ENCODE data around the gene KRT75.
"Not testable (repeated sequence)": the region's sequence is repeated elsewhere in the genome, so short reads cannot be mapped to it uniquely, and the experiment has no call there.

The KRT75 gene

DNA sequence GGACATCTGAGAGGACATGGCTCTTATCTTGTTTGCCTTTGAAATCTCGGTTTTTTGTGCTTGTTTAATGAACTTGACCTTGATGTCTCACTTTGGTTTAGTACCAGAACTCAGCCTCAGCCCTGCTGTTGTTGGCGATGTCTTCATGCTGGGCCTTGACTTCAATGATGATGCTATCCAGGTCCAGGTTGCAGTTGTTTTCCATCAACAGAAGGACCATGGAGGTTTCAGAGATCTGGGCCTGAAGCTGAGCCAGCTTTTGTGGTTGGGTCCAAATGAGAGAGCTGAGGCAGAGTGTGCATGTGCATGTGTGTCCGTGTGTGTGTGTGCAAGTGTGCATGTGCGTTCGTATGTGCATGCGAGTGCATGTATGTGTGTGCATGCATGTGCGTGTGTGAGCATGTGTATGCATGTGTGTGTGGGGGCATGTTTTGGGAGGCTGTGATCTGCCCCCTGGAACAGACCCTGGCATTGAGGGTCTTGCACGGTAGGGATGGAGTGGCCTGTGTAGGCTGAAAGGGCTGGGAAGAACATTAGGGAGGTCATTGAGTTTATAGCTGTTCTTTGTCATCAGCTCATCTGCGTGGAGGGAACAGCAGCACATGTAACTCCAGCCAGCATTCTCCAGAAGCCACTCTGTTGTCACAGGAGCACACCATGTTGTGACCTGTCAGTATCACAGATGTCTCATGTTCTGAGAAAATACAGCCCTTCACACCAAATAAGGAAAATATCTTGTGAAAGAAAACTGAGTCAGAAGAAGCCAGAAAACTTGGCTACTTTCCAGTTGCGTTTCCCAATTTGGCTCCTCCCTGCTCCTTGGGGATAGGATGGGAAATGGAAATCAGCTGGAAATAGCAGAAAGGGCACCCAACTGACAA lies 18.1 kb downstream of the KRT75 start:
- DNase-seq: peak; percentile 63

DNA sequence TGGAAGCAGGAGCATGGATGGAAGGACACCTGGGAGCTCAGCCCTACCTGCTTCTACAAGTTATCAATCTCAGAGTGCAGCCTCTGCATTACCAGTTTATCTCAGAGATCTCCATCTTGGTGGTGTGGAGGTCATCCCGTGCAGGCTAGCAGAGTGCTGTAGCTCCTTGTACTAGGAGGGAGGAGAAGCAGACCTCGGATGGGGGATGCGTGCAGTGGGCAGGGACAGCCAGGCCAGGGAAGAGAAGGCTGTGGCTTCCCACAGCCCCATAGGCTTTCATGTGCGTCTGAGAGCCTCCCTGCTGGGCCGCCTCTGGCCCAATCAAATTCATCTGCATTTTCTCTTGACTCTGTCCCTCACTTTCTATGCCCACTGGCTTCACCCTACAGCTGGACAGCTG lies 19.2 kb downstream of the KRT75 start:
- no peak for DNase-seq

DNA sequence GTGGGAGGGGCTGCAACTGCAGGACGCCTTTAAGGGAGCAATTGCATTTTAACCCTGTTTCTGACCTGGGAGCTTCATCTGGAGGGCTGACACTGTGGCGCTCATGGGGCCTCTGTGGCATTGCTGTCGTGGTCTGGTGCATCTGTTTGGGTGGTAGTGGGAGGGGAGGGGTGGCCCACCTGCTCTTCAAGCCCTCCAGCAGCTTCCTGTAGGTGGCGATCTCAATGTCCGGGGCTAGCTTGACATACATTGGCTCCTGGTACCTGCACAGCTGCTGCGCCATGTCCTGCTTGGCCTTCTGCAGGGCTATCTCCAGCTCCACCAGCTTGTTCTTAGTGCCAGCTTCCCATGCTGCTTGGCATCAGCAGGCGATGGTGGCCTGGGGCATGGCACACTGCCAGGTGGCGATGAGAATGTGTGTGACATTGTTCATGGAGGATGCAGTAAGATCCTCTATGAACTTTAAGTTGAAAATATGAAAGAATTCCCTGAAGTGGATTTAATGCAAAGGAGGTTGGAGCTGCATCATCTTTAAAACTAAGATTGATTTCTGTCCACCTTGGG lies 20.3 kb downstream of the KRT75 start:
- DNase-seq: no peak

DNA sequence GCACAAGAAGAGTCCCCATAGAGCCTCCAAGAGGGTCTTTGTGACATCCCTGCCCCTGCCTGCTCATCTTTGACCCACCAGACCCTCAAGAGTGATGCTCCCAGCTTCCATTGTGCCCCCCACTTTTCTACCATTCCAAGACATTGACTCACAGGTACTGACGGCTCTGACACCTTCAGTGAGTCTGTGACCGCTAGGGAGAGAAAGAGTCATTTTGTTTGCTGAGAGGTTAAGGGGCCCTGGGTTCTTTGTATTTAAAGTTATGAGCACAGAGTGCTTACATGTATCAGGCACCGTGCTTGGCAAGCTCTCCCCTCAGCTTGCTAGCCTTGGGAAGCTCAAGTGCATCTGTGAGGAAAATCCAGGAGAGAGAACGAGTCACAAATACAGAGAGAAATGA lies 21.0 kb downstream of the KRT75 start:
- DNase-seq: no peak

DNA sequence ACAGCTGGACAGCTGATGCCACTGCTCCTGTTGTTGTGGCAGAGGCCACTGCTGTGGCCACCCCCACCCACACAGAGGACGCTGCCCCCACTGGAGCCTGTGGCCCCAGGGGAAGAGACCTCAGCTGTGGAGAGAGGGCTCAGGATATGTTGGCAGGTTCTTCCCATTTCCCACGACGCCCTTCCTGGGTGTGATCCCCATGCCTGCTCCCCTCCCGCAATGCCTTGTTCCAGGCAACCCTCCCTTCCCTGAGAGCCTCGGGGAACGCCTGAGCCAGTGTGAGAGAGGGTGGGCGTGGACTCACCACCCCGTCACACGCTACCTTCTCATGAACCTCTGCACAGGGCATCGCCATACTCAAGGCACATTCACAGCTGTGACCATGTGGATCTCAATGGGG lies 22.4 kb downstream of the KRT75 start:
- no peak for DNase-seq

- not testable (repeated sequence) for DNase-seq
These were observed 23.5 kb downstream of the KRT75 start for GRCh38 chr12:52410589-52411248.

GRCh38 chr12:52407918-52408317 lies 26.3 kb downstream of the KRT75 start:
- no peak for DNase-seq

GRCh38 chr12:52405922-52406385 lies 28.2 kb downstream of the KRT75 start, which contains the start of gene KRT82:
Gene KRT82, minus strand, starts transcription at chr12:52406335. Its CDS starts 58 bp downstream, at chr12:52406277.
- no peak for DNase-seq

GRCh38 chr12:52404951-52405350 lies 29.2 kb downstream of the KRT75 start:
- no peak for DNase-seq

- DNase-seq: no peak
These were observed 30.6 kb downstream of the KRT75 start for GRCh38 chr12:52403561-52403960.

- no peak for DNase-seq
These were observed 31.2 kb downstream of the KRT75 start for GRCh38 chr12:52402873-52403540.

- no peak for DNase-seq
These were observed 31.8 kb downstream of the KRT75 start for GRCh38 chr12:52402377-52402776.

GRCh38 chr12:52401926-52402325 lies 32.2 kb downstream of the KRT75 start:
- no peak for DNase-seq

- no peak for DNase-seq
These were observed 32.6 kb downstream of the KRT75 start for GRCh38 chr12:52401526-52401925.

DNA sequence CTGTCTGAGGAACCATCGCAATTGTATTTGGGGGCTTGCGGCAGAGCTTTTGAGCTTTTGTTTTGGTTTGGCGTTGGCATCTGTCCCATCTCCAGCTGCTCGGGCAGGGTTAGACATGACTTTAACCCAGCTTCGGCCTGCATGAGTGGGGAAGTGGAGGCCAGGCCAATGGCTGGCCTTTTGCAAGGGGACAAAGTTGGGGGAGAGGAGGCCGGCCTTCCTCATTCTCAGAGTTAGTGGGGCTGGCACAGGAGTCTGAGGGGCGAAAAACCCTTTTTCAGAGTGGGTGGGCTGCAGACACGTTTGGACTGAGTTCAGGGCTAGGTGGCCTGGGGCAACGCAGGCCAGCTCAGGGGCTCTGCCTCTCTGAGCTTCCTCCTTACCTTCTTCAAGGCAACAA lies 33.3 kb downstream of the KRT75 start:
- DNase-seq: no peak

DNA sequence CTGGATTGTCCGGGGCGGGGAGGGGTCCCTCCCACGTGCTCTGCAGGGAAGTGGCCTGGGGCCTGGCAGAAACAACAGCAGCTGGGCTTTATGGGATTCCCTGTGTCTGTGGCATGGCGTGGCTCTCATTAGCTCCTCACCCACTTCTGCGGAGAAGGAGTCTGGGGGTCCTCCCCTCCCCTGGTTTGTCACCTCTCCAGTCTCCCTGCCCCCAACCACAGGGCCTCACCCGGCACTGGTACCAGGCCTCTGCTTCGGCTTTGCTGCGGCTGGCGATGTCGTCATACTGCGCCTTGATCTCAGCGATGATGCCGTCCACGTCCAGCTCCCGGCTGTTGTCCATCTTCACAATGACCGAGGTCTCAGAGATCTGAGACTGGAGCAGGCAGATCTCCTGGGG lies 34.4 kb downstream of the KRT75 start:
- DNase-seq: no peak

- no peak for DNase-seq
These were observed 36.0 kb downstream of the KRT75 start for GRCh38 chr12:52398176-52398575.

DNA sequence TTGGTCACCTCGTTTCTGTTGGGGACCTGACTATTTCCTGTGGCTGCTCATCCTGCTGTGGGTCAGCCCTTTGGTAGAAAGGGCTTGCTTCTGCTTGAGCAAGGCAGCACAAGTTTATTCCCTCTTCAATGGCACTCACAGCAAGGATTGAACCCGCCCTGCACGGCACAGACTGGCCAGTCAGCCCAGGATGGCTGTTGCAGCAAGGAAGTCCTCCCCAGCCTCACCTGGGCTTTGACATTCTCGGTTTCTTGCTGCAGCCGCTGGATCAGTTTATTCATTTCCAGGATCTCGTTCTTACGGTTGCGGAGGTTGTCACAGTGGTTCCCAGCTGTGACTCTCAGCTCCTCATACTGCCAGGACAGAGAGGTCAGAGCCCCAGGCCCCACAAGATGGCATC lies 37.5 kb downstream of the KRT75 start:
- no peak for DNase-seq

- DNase-seq: no peak
These were observed 38.3 kb downstream of the KRT75 start for GRCh38 chr12:52395761-52396434.

DNA sequence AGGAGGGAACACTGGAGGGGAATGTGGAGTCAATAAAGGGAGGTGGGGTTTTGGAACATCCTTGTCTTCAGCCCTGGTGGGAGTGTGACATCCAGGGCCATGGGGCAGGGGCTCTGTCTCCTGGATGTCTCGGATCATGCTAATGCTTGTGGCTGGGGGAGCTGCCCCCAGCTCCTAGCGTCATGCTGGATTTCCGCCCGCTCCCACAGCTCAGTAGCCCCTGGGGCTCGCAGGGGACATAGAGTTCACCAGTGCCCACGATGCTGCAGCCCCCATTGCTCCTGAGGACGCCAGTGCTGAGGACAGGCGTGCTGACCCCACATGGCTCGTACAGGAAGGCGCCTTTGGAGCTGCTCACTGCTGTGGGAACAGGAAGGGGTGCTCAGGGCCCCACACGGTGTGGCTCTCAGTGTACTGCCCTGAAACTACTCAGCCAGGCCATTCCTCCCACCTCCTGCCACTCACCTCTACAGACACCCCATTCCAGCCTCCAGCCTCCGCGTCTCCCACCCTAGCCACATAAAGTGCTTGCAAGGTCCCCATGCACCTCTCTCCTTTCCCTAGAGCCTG lies 39.2 kb downstream of the KRT75 start:
- no peak for DNase-seq

- no peak for DNase-seq
These were observed 41.6 kb downstream of the KRT75 start for GRCh38 chr12:52392465-52393007.

DNA sequence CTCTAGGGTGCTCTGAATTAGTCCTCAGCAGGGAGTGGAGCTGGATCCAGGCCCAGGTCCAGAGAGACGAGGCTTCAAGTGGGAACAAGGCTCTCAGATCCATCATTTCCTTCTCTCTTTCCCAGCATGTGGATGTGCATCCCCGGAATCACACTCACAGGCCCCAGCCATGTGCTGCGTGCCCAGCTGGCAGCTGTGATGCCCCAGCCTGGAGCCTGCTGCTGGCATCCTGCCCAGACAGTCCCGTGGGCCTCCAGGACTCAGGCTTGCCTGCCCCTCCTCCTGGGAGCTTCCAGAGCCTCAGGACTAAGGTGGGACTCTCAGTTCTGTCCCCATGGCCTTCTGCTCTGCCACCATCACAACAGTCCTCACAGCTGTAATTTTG lies 42.6 kb downstream of the KRT75 start:
- no peak for DNase-seq

All from MV-4-11 (cell line).